Stimulated activated naive B cell treated with anti-CD40 and anti-IgM and Interleukin-4, amounts not matched to agents 10 μg/mL and 1 μg/mL and 100 μg/mL, for 72 hours (primary cell): ENCODE data around the gene THAP2.

ENCODE experiments used
- ATAC-seq, 2 donors: fragments of 150-1000 bp; cut with Tn5 transposase; replicated peaks; 2 replicates each; pipeline ENCODE4 v1.10.0; 2021; ENCODE audit warnings: moderate library complexity in 1 of 2
- DNase-seq: peaks from one replicate; pipeline ENCODE4 v3.0.0; 2021
- H3K27ac Mint-ChIP-seq: one replicate; pipeline ENCODE4 v1.8.0; 2022; ENCODE audit warnings: mild to moderate bottlenecking, mixed read lengths
- H3K27me3 Mint-ChIP-seq, 2 donors: one replicate each; pipeline ENCODE4 v1.8.0; 2022; ENCODE audit warnings: mixed read lengths in 2 of 2
- H3K36me3 Mint-ChIP-seq, 2 donors: one replicate each; pipeline ENCODE4 v1.8.0; 2022; ENCODE audit warnings: mixed read lengths in 2 of 2, mild to moderate bottlenecking in 1 of 2
- H3K4me1 Mint-ChIP-seq, 2 donors: one replicate each; pipeline ENCODE4 v1.8.0; 2022; ENCODE audit warnings: mixed read lengths in 2 of 2, mild to moderate bottlenecking in 1 of 2
- H3K4me3 Mint-ChIP-seq, 2 donors: one replicate each; pipeline ENCODE4 v1.8.0; 2022; ENCODE audit warnings: mild to moderate bottlenecking in 2 of 2, mixed read lengths in 2 of 2, moderate library complexity in 1 of 2
- H3K9me3 Mint-ChIP-seq, 2 donors: one replicate each; pipeline ENCODE4 v1.8.0; 2022; ENCODE audit warnings: mixed read lengths in 2 of 2, mild to moderate bottlenecking in 1 of 2

Gene THAP2

GRCh38 chr12:71663561-71664410 lies at the start of gene THAP2, which contains the start of gene ZFC3H1:
TSS of gene THAP2 (plus strand) at chr12:71664301. CDS start at chr12:71664510, 209 bp downstream.
TSS of gene ZFC3H1 (minus strand) at chr12:71663848. CDS start at chr12:71663610, 238 bp downstream.
- peak; percentile 93 for DNase-seq
- ATAC-seq, result peak; percentile 85 to 91
- peaks cover 3 to 4% of the 10 kb centered on the region in 2 donors for H3K9me3 Mint-ChIP-seq
- peaks cover 19 to 32% of the 10 kb centered on the region in 2 donors for H3K36me3 Mint-ChIP-seq
- H3K4me3 Mint-ChIP-seq, result peak within 1 kb of the TSS; percentile 96 to 99
- H3K27me3 Mint-ChIP-seq, result no peaks in the 10 kb centered on the region
- peak within 1 kb of the TSS; percentile 99 for H3K27ac Mint-ChIP-seq
- H3K4me1 Mint-ChIP-seq, result peaks cover 18 to 39% of the 10 kb centered on the region in 2 donors

- H3K27me3 Mint-ChIP-seq, result no peaks in the 10 kb centered on the region
- H3K4me3 Mint-ChIP-seq, result no peak overlapping the region
- H3K36me3 Mint-ChIP-seq, result peaks cover 35 to 60% of the 10 kb centered on the region in 2 donors
- no peaks in the 10 kb centered on the region for H3K9me3 Mint-ChIP-seq
- peaks cover 12 to 25% of the 10 kb centered on the region in 2 donors for H3K4me1 Mint-ChIP-seq
- no peak for ATAC-seq
- peak overlapping the region; percentile 16 for H3K27ac Mint-ChIP-seq
- DNase-seq, result no peak
Measured at GRCh38 chr12:71621938-71622337, 42.2 kb upstream of the THAP2 start.

GRCh38 chr12:71625476-71625875 lies 38.6 kb upstream of the THAP2 start:
- H3K4me3 Mint-ChIP-seq, result no peak overlapping the region
- peaks cover 26 to 50% of the 10 kb centered on the region in 2 donors for H3K36me3 Mint-ChIP-seq
- H3K9me3 Mint-ChIP-seq, result no peaks in the 10 kb centered on the region
- no peak for DNase-seq
- H3K4me1 Mint-ChIP-seq, result peaks cover 12 to 24% of the 10 kb centered on the region in 2 donors
- ATAC-seq, result no peak
- no peak overlapping the region for H3K27ac Mint-ChIP-seq
- H3K27me3 Mint-ChIP-seq, result no peaks in the 10 kb centered on the region

- Mint-ChIP-seq H3K4me3 (no peak overlapping the region), H3K27ac (no peak overlapping the region), H3K36me3 (peaks cover 20 to 46% of the 10 kb centered on the region in 2 donors)
Measured at GRCh38 chr12:71626098-71626497, 38.0 kb upstream of the THAP2 start.

GRCh38 chr12:71626768-71627167 lies 37.3 kb upstream of the THAP2 start:
- H3K27me3 Mint-ChIP-seq, result no peaks in the 10 kb centered on the region
- H3K27ac Mint-ChIP-seq, result no peak overlapping the region
- DNase-seq (no peak), ATAC-seq (no peak)
- no peak overlapping the region for H3K4me3 Mint-ChIP-seq
- peaks cover 6 to 11% of the 10 kb centered on the region in 2 donors for H3K4me1 Mint-ChIP-seq
- H3K36me3 Mint-ChIP-seq, result peaks cover 13 to 39% of the 10 kb centered on the region in 2 donors
- no peaks in the 10 kb centered on the region for H3K9me3 Mint-ChIP-seq

More at GRCh38 chr12:71626098-71626497, 38.0 kb upstream of the THAP2 start:
- Mint-ChIP-seq H3K4me1 (peaks cover 10 to 18% of the 10 kb centered on the region in 2 donors), H3K9me3 (no peaks in the 10 kb centered on the region), H3K27me3 (no peaks in the 10 kb centered on the region)
- ATAC-seq, result peak; percentile 70 to 75
- no peak for DNase-seq

GRCh38 chr12:71627438-71628002 lies 36.6 kb upstream of the THAP2 start:
- no peak for ATAC-seq
- Mint-ChIP-seq H3K4me1 (peaks cover 3 to 6% of the 10 kb centered on the region in 2 donors), H3K9me3 (no peaks in the 10 kb centered on the region), H3K27me3 (no peaks in the 10 kb centered on the region), H3K27ac (no peak overlapping the region), H3K36me3 (peaks cover 12 to 38% of the 10 kb centered on the region in 2 donors), H3K4me3 (no peak overlapping the region)
- DNase-seq, result no peak

GRCh38 chr12:71636704-71637115 lies 27.4 kb upstream of the THAP2 start:
- Mint-ChIP-seq H3K4me3 (no peak overlapping the region), H3K27me3 (no peaks in the 10 kb centered on the region), H3K9me3 (no peaks in the 10 kb centered on the region), H3K4me1 (peaks cover 7 to 15% of the 10 kb centered on the region in 2 donors), H3K27ac (no peak overlapping the region), H3K36me3 (peaks cover 21 to 34% of the 10 kb centered on the region in 2 donors)
- peak in 1 of 2 donors; percentile 51 for ATAC-seq
- no peak for DNase-seq

GRCh38 chr12:71638499-71638898 lies 25.6 kb upstream of the THAP2 start:
- Mint-ChIP-seq H3K4me1 (peaks cover 7 to 15% of the 10 kb centered on the region in 2 donors), H3K36me3 (peaks cover 16 to 27% of the 10 kb centered on the region in 2 donors), H3K9me3 (no peaks in the 10 kb centered on the region), H3K27me3 (no peaks in the 10 kb centered on the region), H3K4me3 (no peak overlapping the region), H3K27ac (no peak overlapping the region)
- DNase-seq (no peak), ATAC-seq (no peak)

- Mint-ChIP-seq H3K27me3 (no peaks in the 10 kb centered on the region), H3K36me3 (peaks cover 16 to 35% of the 10 kb centered on the region in 2 donors), H3K9me3 (no peaks in the 10 kb centered on the region), H3K4me1 (peaks cover 9 to 15% of the 10 kb centered on the region in 2 donors), H3K4me3 (no peak overlapping the region), H3K27ac (peak overlapping the region; percentile 75)
- no peak for DNase-seq
- peak; percentile 56 to 68 for ATAC-seq
Measured at GRCh38 chr12:71639341-71639760, 24.8 kb upstream of the THAP2 start.

- peaks cover 18 to 38% of the 10 kb centered on the region in 2 donors for H3K36me3 Mint-ChIP-seq
- H3K4me1 Mint-ChIP-seq, result peaks cover 11 to 19% of the 10 kb centered on the region in 2 donors
- H3K27me3 Mint-ChIP-seq, result no peaks in the 10 kb centered on the region
- H3K9me3 Mint-ChIP-seq, result no peaks in the 10 kb centered on the region
- H3K4me3 Mint-ChIP-seq, result no peak overlapping the region
- H3K27ac Mint-ChIP-seq, result no peak overlapping the region
- ATAC-seq (no peak), DNase-seq (no peak)
Measured at GRCh38 chr12:71640316-71640715, 23.8 kb upstream of the THAP2 start.

GRCh38 chr12:71641390-71641789 lies 22.7 kb upstream of the THAP2 start:
- no peak for ATAC-seq
- Mint-ChIP-seq H3K27me3 (no peaks in the 10 kb centered on the region), H3K4me1 (peaks cover 11 to 21% of the 10 kb centered on the region in 2 donors), H3K36me3 (peaks cover 16 to 38% of the 10 kb centered on the region in 2 donors), H3K27ac (no peak overlapping the region), H3K9me3 (no peaks in the 10 kb centered on the region), H3K4me3 (no peak overlapping the region)
- DNase-seq, result no peak

GRCh38 chr12:71642264-71642663 lies 21.8 kb upstream of the THAP2 start:
- Mint-ChIP-seq H3K4me3 (no peak overlapping the region), H3K4me1 (peaks cover 7 to 15% of the 10 kb centered on the region in 2 donors), H3K9me3 (no peaks in the 10 kb centered on the region), H3K27me3 (no peaks in the 10 kb centered on the region), H3K36me3 (peaks cover 19 to 32% of the 10 kb centered on the region in 2 donors), H3K27ac (no peak overlapping the region)
- DNase-seq (no peak), ATAC-seq (peak in 1 of 2 donors; percentile 36)

GRCh38 chr12:71645268-71645667 lies 18.8 kb upstream of the THAP2 start:
- Mint-ChIP-seq H3K4me1 (peaks cover 6 to 15% of the 10 kb centered on the region in 2 donors), H3K27me3 (no peaks in the 10 kb centered on the region), H3K4me3 (no peak overlapping the region), H3K27ac (no peak overlapping the region), H3K9me3 (no peaks in the 10 kb centered on the region), H3K36me3 (peaks cover 13 to 28% of the 10 kb centered on the region in 2 donors)
- no peak for ATAC-seq
- DNase-seq, result no peak

- Mint-ChIP-seq H3K4me3 (no peak overlapping the region), H3K4me1 (peaks cover 9 to 15% of the 10 kb centered on the region in 2 donors), H3K27ac (no peak overlapping the region), H3K36me3 (peaks cover 17 to 26% of the 10 kb centered on the region in 2 donors), H3K9me3 (no peaks in the 10 kb centered on the region), H3K27me3 (no peaks in the 10 kb centered on the region)
- ATAC-seq (no peak), DNase-seq (no peak)
Measured at GRCh38 chr12:71646512-71646911, 17.6 kb upstream of the THAP2 start.
